GM13976 (cell line): ENCODE results near the gene POLE3.
"Not testable (repeated sequence)": the region's sequence is repeated elsewhere in the genome, so short reads cannot be mapped to it uniquely, and the experiment has no call there.

Source experiments
- DNase-seq: peaks from one replicate; pipeline ENCODE4 v3.0.0; 2012; ENCODE audit warnings: low spot score
- CTCF ChIP-seq: IDR thresholded peaks from 2 replicates; pipeline ENCODE4 v1.5.1; 2012; ENCODE audit warnings: borderline replicate concordance, mild to moderate bottlenecking; ENCODE audit not compliant: insufficient read depth; ENCODE audit errors: extremely low read depth, missing control alignments, control extremely low read depth
- in situ Hi-C: fragments of 300-500 bp; cut with MboI; formaldehyde crosslinking; loops from one replicate; pipeline ENCODE4 v1.12.0; 2022; ENCODE audit warnings: low sequenced_read_pairs, mixed read lengths, inconsistent platforms; ENCODE audit not compliant: unreplicated experiment

The POLE3 gene

GRCh38 chr9:113406873-113407511, 3.5 kb downstream of the POLE3 start:
- peak; percentile 95 for TF ChIP-seq CTCF
- DNase-seq, result peak; percentile 56
- in situ Hi-C loops, result not testable (repeated sequence)

DNA sequence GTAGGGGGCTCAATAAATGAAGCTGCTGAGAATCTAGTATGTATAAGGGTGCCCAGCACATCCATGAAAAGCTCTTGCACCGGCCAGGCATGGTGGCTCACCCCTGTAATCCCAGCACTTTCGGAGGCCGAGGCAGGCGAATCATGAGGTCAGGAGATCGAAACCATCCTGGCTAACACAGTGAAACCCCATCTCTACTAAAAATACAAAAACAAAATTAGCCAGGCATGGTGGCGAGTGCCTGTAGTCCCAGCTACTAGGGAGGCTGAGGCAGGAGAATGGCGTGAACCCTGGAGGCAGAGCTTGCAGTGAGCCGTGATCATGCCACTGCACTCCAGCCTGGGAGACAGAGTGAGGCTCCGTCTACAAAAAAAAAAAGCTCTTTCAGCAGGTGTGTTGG, 4.1 kb downstream of the POLE3 start:
- DNase-seq, in situ Hi-C loops: not testable (repeated sequence)

- DNase-seq, result no peak
- in situ Hi-C loops, result no loop called here
- no peak for TF ChIP-seq CTCF
Observed at GRCh38 chr9:113403646-113404045, 6.8 kb downstream of the POLE3 start.

GRCh38 chr9:113401027-113401792, 9.3 kb downstream of the POLE3 start, which contains the start of gene ALAD:
Gene ALAD (minus strand): TSS chr9:113401284. CDS start chr9:113393559, 7,725 bp downstream.
- DNase-seq, result peak; percentile 100
- in situ Hi-C loops, result no loop called here
- peak; percentile 99 for TF ChIP-seq CTCF

- in situ Hi-C loops, result no loop called here
- TF ChIP-seq CTCF, result no peak
- DNase-seq, result no peak
Observed at GRCh38 chr9:113399646-113400200, 10.8 kb downstream of the POLE3 start.

DNA sequence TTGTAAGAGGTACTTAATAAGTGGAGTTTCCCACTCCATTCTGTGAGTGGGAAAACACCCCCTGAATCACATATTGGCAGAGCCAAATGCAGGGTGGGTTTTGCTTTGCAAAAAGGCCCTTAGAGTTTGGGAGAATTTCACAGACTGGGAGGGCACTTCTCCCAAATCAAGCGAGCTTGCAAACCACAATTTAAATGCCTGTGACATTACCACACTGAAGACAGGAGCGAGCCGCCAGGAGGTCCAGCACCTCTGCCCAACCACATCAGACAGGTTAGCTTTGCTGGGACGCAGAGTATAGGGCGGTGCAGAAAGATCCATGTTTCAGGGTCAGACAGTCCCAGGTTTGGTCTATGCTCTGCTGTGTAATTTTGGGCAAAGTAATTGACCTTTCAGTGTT, 11.7 kb downstream of the POLE3 start:
- TF ChIP-seq CTCF, result no peak
- in situ Hi-C loops, result no loop called here
- DNase-seq, result no peak

GRCh38 chr9:113397203-113397631, 13.3 kb downstream of the POLE3 start:
- TF ChIP-seq CTCF, result no peak
- no peak for DNase-seq
- in situ Hi-C loops, result no loop called here
